Measurements from ENCODE around the gene TGM2. TPM values are rescaled to one million over a fixed set of nuclear protein-coding genes. Genes with fewer than 3 reads are reported as not detected.

Gene TGM2
- total and polyA plus RNA-seq, 2 donors (not counting 1 experiment from before 2014, with no cell fraction given), result 2.4 to 60.8 TPM

DNA sequence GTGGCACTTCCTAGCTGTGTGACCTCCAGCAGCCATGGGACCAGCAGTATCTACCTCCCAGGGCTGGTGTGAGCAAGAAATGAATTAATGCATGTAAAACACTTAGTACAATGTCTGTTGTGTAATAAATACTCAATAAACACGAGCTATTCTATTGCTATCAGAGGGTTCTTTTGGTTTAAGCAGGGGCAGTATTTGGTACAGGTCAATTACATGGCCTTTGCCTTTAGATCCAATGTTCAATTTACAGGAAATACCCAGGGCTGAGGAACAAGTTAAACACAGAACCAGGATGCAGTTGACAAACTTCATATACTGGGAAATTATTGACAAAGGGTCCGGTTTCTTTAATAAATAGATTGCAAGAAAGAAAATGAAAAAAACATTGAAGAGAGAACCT, 2.9 kb downstream of the TGM2 start:
- peaks cover 11 to 16% of the 10 kb centered on the region in 2 donors for H3K4me1 ChIP-seq (ENCODE audit: control insufficient read depth in 2 of 2, insufficient read depth in 2 of 2, low read length in 2 of 2)
- H3K27me3 ChIP-seq (replicated peaks in 1 of 4; ENCODE audit: control extremely low read depth in 1 of 4, control insufficient read depth in 3 of 4, insufficient read depth in 4 of 4, low read length in 3 of 4), result peaks cover 0 to 7% (median 0%) of the 10 kb centered on the region in 4 experiments
- TF ChIP-seq EZH2 (IDR thresholded peaks at IDR 0.05; ENCODE audit: borderline replicate concordance, insufficient read depth, low read depth, low read length, poor library complexity, severe bottlenecking), result no peak
- TF ChIP-seq, protein P1, sequence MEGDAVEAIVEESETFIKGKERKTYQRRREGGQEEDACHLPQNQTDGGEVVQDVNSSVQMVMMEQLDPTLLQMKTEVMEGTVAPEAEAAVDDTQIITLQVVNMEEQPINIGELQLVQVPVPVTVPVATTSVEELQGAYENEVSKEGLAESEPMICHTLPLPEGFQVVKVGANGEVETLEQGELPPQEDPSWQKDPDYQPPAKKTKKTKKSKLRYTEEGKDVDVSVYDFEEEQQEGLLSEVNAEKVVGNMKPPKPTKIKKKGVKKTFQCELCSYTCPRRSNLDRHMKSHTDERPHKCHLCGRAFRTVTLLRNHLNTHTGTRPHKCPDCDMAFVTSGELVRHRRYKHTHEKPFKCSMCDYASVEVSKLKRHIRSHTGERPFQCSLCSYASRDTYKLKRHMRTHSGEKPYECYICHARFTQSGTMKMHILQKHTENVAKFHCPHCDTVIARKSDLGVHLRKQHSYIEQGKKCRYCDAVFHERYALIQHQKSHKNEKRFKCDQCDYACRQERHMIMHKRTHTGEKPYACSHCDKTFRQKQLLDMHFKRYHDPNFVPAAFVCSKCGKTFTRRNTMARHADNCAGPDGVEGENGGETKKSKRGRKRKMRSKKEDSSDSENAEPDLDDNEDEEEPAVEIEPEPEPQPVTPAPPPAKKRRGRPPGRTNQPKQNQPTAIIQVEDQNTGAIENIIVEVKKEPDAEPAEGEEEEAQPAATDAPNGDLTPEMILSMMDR (IDR thresholded peaks at IDR 0.05), result no peak
- ChIA-PET POLR2A (no interaction called here), CTCF (interaction anchor here (1.3 to 4.8 kb wide), 4 partner anchors 59 to 105 kb away, joined by 4 to 56 read pairs (median 28); no protein-coding TSS in a partner anchor)
- H3K4me3 ChIP-seq (ENCODE audit: control extremely low read depth in 1 of 5, extremely low read depth in 1 of 5, insufficient read depth in 1 of 5, low read depth in 2 of 5, low read length in 4 of 5), result no peak overlapping the region
- intact Hi-C loops (cut with micrococcal nuclease), result no loop called here
- H3K4me2 ChIP-seq (replicated peaks; ENCODE audit: low read depth, low read length, poor library complexity, severe bottlenecking), result no peak overlapping the region
- H4K20me1 ChIP-seq (ENCODE audit: control insufficient read depth, insufficient read depth, low read length, poor library complexity, severe bottlenecking), result no peaks in the 10 kb centered on the region
- Mint-ChIP-seq H3K27ac (no peak overlapping the region), H3K27me3 (no peaks in the 10 kb centered on the region), H3K4me3 (no peak overlapping the region), H3K9me3 (ENCODE audit: insufficient read depth) (no peaks in the 10 kb centered on the region), H3K4me1 (peaks cover 14% of the 10 kb centered on the region)
- H3K9ac ChIP-seq (ENCODE audit: low read length), result no peak overlapping the region
- H3K9me3 ChIP-seq (ENCODE audit: control extremely low read depth in 1 of 3, control insufficient read depth in 2 of 3, insufficient read depth in 1 of 3, low read length in 2 of 3), result peaks cover 0 to 4% (median 0%) of the 10 kb centered on the region in 3 donors
- no peaks in the 10 kb centered on the region for H3K79me2 ChIP-seq (ENCODE audit: control insufficient read depth, insufficient read depth, low read length)
- no peaks in the 10 kb centered on the region for H3K36me3 ChIP-seq (replicated peaks in 1 of 2; ENCODE audit: control extremely low read depth in 1 of 2, control insufficient read depth in 1 of 2, extremely low read depth in 1 of 2, insufficient read depth in 2 of 2, low read length in 1 of 2)
- no peak for DNase-seq
- H3K27ac ChIP-seq (ENCODE audit: low read length in 2 of 2), result no peak overlapping the region
- H2AFZ ChIP-seq (ENCODE audit: insufficient read depth, low read depth, low read length, poor library complexity, severe bottlenecking), result no peak overlapping the region
- WGBS (ENCODE audit: insufficient coverage), result no CpG with 5 or more reads among the region's 2 CpGs
- no peak for ATAC-seq (ENCODE audit: low read depth)

DNA sequence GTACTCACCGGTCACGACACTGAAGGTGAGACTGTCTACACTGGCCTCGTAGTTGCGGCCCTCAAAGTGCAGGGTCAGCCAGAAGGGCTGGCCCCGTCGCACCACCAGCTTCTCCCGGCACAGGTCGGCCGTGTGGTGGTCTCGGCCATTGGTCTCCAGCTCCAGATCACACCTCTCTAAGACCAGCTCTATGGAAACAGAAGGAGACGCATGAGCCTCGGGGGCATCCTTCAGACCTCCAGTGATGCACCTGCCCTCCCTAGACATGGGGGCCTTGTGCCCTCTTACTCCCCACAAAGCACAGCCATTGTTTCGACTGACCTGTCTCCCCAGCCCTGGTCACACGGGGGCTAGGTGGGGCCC, 3.7 kb downstream of the TGM2 start:
- H3K9ac ChIP-seq (ENCODE audit: low read length), result no peak overlapping the region
- H3K9me3 ChIP-seq (ENCODE audit: control extremely low read depth in 1 of 3, control insufficient read depth in 2 of 3, insufficient read depth in 1 of 3, low read length in 2 of 3), result peaks cover 0 to 4% (median 0%) of the 10 kb centered on the region in 3 donors
- H3K27me3 Mint-ChIP-seq, result no peaks in the 10 kb centered on the region
- H3K4me2 ChIP-seq (replicated peaks; ENCODE audit: low read depth, low read length, poor library complexity, severe bottlenecking), result no peak overlapping the region
- ChIA-PET CTCF (interaction anchor here (1.3 to 4.8 kb wide), 5 partner anchors 46 to 104 kb away, joined by 3 to 56 read pairs (median 5); no protein-coding TSS in a partner anchor), POLR2A (no interaction called here)
- DNase-seq (no peak), ATAC-seq (ENCODE audit: low read depth) (no peak)
- H3K36me3 ChIP-seq (replicated peaks in 1 of 2; ENCODE audit: control extremely low read depth in 1 of 2, control insufficient read depth in 1 of 2, extremely low read depth in 1 of 2, insufficient read depth in 2 of 2, low read length in 1 of 2), result no peaks in the 10 kb centered on the region
- H3K4me3 ChIP-seq (ENCODE audit: control extremely low read depth in 1 of 5, extremely low read depth in 1 of 5, insufficient read depth in 1 of 5, low read depth in 2 of 5, low read length in 4 of 5), result no peak overlapping the region
- no peak overlapping the region for H2AFZ ChIP-seq (ENCODE audit: insufficient read depth, low read depth, low read length, poor library complexity, severe bottlenecking)
- peaks cover 11 to 16% of the 10 kb centered on the region in 2 donors for H3K4me1 ChIP-seq (ENCODE audit: control insufficient read depth in 2 of 2, insufficient read depth in 2 of 2, low read length in 2 of 2)
- H3K27ac Mint-ChIP-seq, result no peak overlapping the region
- H3K79me2 ChIP-seq (ENCODE audit: control insufficient read depth, insufficient read depth, low read length), result no peaks in the 10 kb centered on the region
- no peaks in the 10 kb centered on the region for H3K9me3 Mint-ChIP-seq (ENCODE audit: insufficient read depth)
- TF ChIP-seq, protein P1 (IDR thresholded peaks at IDR 0.05), result no peak
- TF ChIP-seq EZH2 (IDR thresholded peaks at IDR 0.05; ENCODE audit: borderline replicate concordance, insufficient read depth, low read depth, low read length, poor library complexity, severe bottlenecking), result no peak
- peaks cover 0 to 7% (median 0%) of the 10 kb centered on the region in 4 experiments for H3K27me3 ChIP-seq (replicated peaks in 1 of 4; ENCODE audit: control extremely low read depth in 1 of 4, control insufficient read depth in 3 of 4, insufficient read depth in 4 of 4, low read length in 3 of 4)
- no peaks in the 10 kb centered on the region for H4K20me1 ChIP-seq (ENCODE audit: control insufficient read depth, insufficient read depth, low read length, poor library complexity, severe bottlenecking)
- peaks cover 14% of the 10 kb centered on the region for H3K4me1 Mint-ChIP-seq
- no peak overlapping the region for H3K27ac ChIP-seq (ENCODE audit: low read length in 2 of 2)
- intact Hi-C loops (cut with micrococcal nuclease), result no loop called here
- H3K4me3 Mint-ChIP-seq, result no peak overlapping the region
- WGBS (ENCODE audit: insufficient coverage), result 94% methylated on average over 13 of the region's 14 CpGs
